Mesendoderm (in vitro differentiated cells): Measurements from ENCODE around the gene BRF1.
"Not testable (repeated sequence)": the region's sequence is repeated elsewhere in the genome, so short reads cannot be mapped to it uniquely, and the experiment has no call there.

Source experiments
- DNase-seq: peaks from one replicate; pipeline ENCODE4 v3.0.0; 2013
- H2AK5ac ChIP-seq: 2 replicates; pipeline ENCODE4 v1.6.1; 2013; ENCODE audit warnings: low read length, inconsistent platforms
- H2BK120ac ChIP-seq: 2 replicates; pipeline ENCODE4 v1.6.1; 2013; ENCODE audit warnings: low read depth, mild to moderate bottlenecking, low read length, moderate library complexity, mixed read lengths
- H2BK15ac ChIP-seq: replicated peaks from 2 replicates; pipeline ENCODE4 v1.6.1; 2013; ENCODE audit warnings: low read depth, mild to moderate bottlenecking, moderate library complexity
- H2BK5ac ChIP-seq: 2 replicates; pipeline ENCODE4 v1.6.1; 2013; ENCODE audit warnings: low read length, inconsistent platforms
- H3K18ac ChIP-seq: 2 replicates; pipeline ENCODE4 v1.6.1; 2013; ENCODE audit warnings: mild to moderate bottlenecking, low read length, mixed read lengths
- H3K23ac ChIP-seq: one replicate; pipeline ENCODE4 v1.6.1; 2013; ENCODE audit warnings: low read length
- H3K27ac ChIP-seq: 2 replicates; pipeline ENCODE4 v1.5.1; 2013; ENCODE audit warnings: low read depth, mild to moderate bottlenecking, inconsistent platforms, low read length, moderate library complexity
- H3K27me3 ChIP-seq: 2 replicates; pipeline ENCODE4 v1.6.1; 2013; ENCODE audit warnings: low read length, control low read depth, mild to moderate bottlenecking, inconsistent platforms; ENCODE audit not compliant: insufficient read depth, poor library complexity
- H3K36me3 ChIP-seq: 2 replicates; pipeline ENCODE4 v1.6.1; 2013; ENCODE audit warnings: low read length, inconsistent platforms; ENCODE audit not compliant: control insufficient read depth, insufficient read depth
- H3K4ac ChIP-seq: one replicate; pipeline ENCODE4 v1.6.1; 2013; ENCODE audit warnings: low read depth, mild to moderate bottlenecking, low read length, moderate library complexity
- H3K4me1 ChIP-seq: 2 replicates; pipeline ENCODE4 v1.6.1; 2013; ENCODE audit warnings: low read depth, low read length, inconsistent platforms; ENCODE audit not compliant: control insufficient read depth
- H3K4me2 ChIP-seq: 2 replicates; pipeline ENCODE4 v1.6.1; 2013; ENCODE audit warnings: low read length
- H3K4me3 ChIP-seq: 2 replicates; pipeline ENCODE4 v1.5.1; 2013; ENCODE audit warnings: mild to moderate bottlenecking, low read length
- H3K56ac ChIP-seq: one replicate; pipeline ENCODE4 v1.6.1; 2013; ENCODE audit warnings: low read length
- H3K79me1 ChIP-seq: 2 replicates; pipeline ENCODE4 v1.6.1; 2013; ENCODE audit warnings: low read length, inconsistent platforms
- H3K79me2 ChIP-seq: 2 replicates; pipeline ENCODE4 v1.6.1; 2013; ENCODE audit warnings: mild to moderate bottlenecking, low read length; ENCODE audit not compliant: control insufficient read depth, insufficient read depth
- H3K9ac ChIP-seq: 2 replicates; pipeline ENCODE4 v1.6.1; 2013; ENCODE audit warnings: low read length, inconsistent platforms
- H4K5ac ChIP-seq: one replicate; pipeline ENCODE4 v1.6.1; 2013; ENCODE audit warnings: low read length
- H4K8ac ChIP-seq: one replicate; pipeline ENCODE4 v1.6.1; 2013; ENCODE audit warnings: low read depth, mild to moderate bottlenecking, control low read depth, low read length, moderate library complexity
- WGBS: extraction: QIAGEN DNeasy Blood & Tissue Kit; methylation state at CpG from one replicate; pipeline ENCODE4 v1.1.7; 2013; ENCODE audit warnings: low lambda C conversion rate, missing lambda C conversion rate; ENCODE audit not compliant: insufficient coverage; ENCODE audit errors: extremely low coverage; 5-methylcytosine and 5-hydroxymethylcytosine counted together

The BRF1 gene

GRCh38 chr14:105280525-105280924 is 20.3 kb downstream of the BRF1 start:
- no peak overlapping the region for H3K4me2 ChIP-seq

GRCh38 chr14:105279642-105280361 is 21.0 kb downstream of the BRF1 start:
- Histone ChIP-seq H3K18ac (no peak overlapping the region), H2BK5ac (no peak overlapping the region), H3K36me3 (no peaks in the 10 kb centered on the region), H2AK5ac (no peak overlapping the region), H2BK15ac (no peak overlapping the region), H3K4me3 (no peak overlapping the region), H4K5ac (no peak overlapping the region), H3K27me3 (no peaks in the 10 kb centered on the region), H3K79me1 (no peaks in the 10 kb centered on the region), H3K79me2 (no peaks in the 10 kb centered on the region), H3K4me1 (no peaks in the 10 kb centered on the region), H3K9ac (no peak overlapping the region), H3K23ac (no peak overlapping the region), H3K56ac (no peak overlapping the region), H2BK120ac (no peak overlapping the region), H3K4ac (no peak overlapping the region), H3K27ac (no peak overlapping the region), H3K4me2 (no peak overlapping the region), H4K8ac (no peak overlapping the region)
- no peak for DNase-seq
- no CpG with 5 or more reads among the region's 18 CpGs for WGBS

More at GRCh38 chr14:105280525-105280924, 20.3 kb downstream of the BRF1 start:
- H2BK15ac ChIP-seq: no peak overlapping the region
- no peak overlapping the region for H4K5ac ChIP-seq
- H3K18ac ChIP-seq: no peak overlapping the region
- H3K56ac ChIP-seq: no peak overlapping the region
- no peak overlapping the region for H4K8ac ChIP-seq
- no peaks in the 10 kb centered on the region for H3K4me1 ChIP-seq
- no peak overlapping the region for H3K9ac ChIP-seq
- H2BK120ac ChIP-seq: no peak overlapping the region
- H3K4ac ChIP-seq: no peak overlapping the region
- H2AK5ac ChIP-seq: no peak overlapping the region
- no peak overlapping the region for H3K23ac ChIP-seq
- no peak overlapping the region for H2BK5ac ChIP-seq
- H3K79me2 ChIP-seq: no peaks in the 10 kb centered on the region
- H3K27ac ChIP-seq: no peak overlapping the region
- no peaks in the 10 kb centered on the region for H3K79me1 ChIP-seq
- H3K27me3 ChIP-seq: no peaks in the 10 kb centered on the region
- no peak overlapping the region for H3K4me3 ChIP-seq
- DNase-seq: no peak
- WGBS: no CpG with 5 or more reads among the region's 21 CpGs
- H3K36me3 ChIP-seq: no peaks in the 10 kb centered on the region

- not testable (repeated sequence) for H4K8ac ChIP-seq, H3K27me3 ChIP-seq, H4K5ac ChIP-seq, H3K23ac ChIP-seq, H3K18ac ChIP-seq, H3K4me2 ChIP-seq, H3K4me3 ChIP-seq, H3K9ac ChIP-seq, H2BK120ac ChIP-seq, H3K27ac ChIP-seq, H3K4me1 ChIP-seq, H2BK5ac ChIP-seq, H2AK5ac ChIP-seq, H3K56ac ChIP-seq, H3K36me3 ChIP-seq, H3K79me1 ChIP-seq, DNase-seq, H3K4ac ChIP-seq, H3K79me2 ChIP-seq, H2BK15ac ChIP-seq
- WGBS: no CpG with 5 or more reads among the region's 4 CpGs
Observed at GRCh38 chr14:105277448-105277847, 23.4 kb downstream of the BRF1 start.

GRCh38 chr14:105275267-105275946 is 25.4 kb downstream of the BRF1 start:
- Histone ChIP-seq H3K23ac (no peak overlapping the region), H3K18ac (no peak overlapping the region), H3K4me2 (no peak overlapping the region), H3K56ac (no peak overlapping the region), H3K27me3 (no peaks in the 10 kb centered on the region), H4K5ac (no peak overlapping the region), H2BK120ac (no peak overlapping the region), H4K8ac (no peak overlapping the region), H3K4me3 (no peak overlapping the region), H2AK5ac (no peak overlapping the region), H3K4me1 (no peaks in the 10 kb centered on the region), H3K4ac (no peak overlapping the region), H2BK5ac (no peak overlapping the region), H2BK15ac (no peak overlapping the region), H3K9ac (no peak overlapping the region), H3K79me2 (no peaks in the 10 kb centered on the region), H3K27ac (no peak overlapping the region), H3K79me1 (no peaks in the 10 kb centered on the region), H3K36me3 (no peaks in the 10 kb centered on the region)
- peak; percentile 34 for DNase-seq
- WGBS: no CpG with 5 or more reads among the region's 16 CpGs

GRCh38 chr14:105274637-105275036 is 26.2 kb downstream of the BRF1 start:
- Histone ChIP-seq H3K56ac (no peak overlapping the region), H3K4ac (no peak overlapping the region), H3K27me3 (no peaks in the 10 kb centered on the region), H2BK120ac (no peak overlapping the region), H3K23ac (no peak overlapping the region), H2BK5ac (no peak overlapping the region), H3K4me3 (no peak overlapping the region), H3K9ac (no peak overlapping the region), H3K4me1 (no peaks in the 10 kb centered on the region), H4K5ac (no peak overlapping the region), H3K4me2 (no peak overlapping the region), H2AK5ac (no peak overlapping the region), H3K36me3 (no peaks in the 10 kb centered on the region), H4K8ac (no peak overlapping the region), H3K79me2 (no peaks in the 10 kb centered on the region), H3K27ac (no peak overlapping the region), H2BK15ac (no peak overlapping the region), H3K18ac (no peak overlapping the region), H3K79me1 (no peaks in the 10 kb centered on the region)
- no CpG with 5 or more reads among the region's 6 CpGs for WGBS
- no peak for DNase-seq
